Stimulated activated CD4-positive, alpha-beta T cell treated with anti-CD3 and anti-CD28 coated beads, TNF-alpha, amount 100 ng/mL, for 48 hours (primary cell): ENCODE measurements around the gene RAB40C.

Experiments
- DNase-seq, 3 donors: peaks; one replicate each; pipeline ENCODE4 v3.0.0-alpha.2; 2020; ENCODE audit warnings: low read depth in 3 of 3

RAB40C gene

GRCh38 chr16:575354-576196, 14.3 kb upstream of the RAB40C start:
- DNase-seq = no peak

- no peak for DNase-seq
Measured at GRCh38 chr16:576197-576822, 13.6 kb upstream of the RAB40C start.

DNA sequence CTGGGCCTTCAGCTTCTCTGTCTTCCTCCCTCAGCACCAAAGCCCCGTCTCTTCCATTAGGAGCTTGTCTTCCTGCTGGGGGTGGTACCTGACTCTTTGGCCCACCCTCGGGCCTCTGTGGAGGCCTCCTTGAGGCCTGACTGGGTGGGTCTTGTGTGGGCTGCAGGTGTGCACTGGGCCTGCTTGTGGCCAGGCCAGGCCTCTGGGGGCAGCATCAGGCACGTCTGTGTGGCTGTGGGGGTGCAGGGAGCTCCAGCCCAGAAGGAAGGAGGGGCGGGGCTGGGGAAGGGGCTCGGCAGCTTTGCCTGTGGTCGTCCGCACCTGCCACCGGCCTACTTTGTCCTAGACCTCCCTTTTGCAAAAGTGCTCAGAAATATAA, 13.1 kb upstream of the RAB40C start:
- no peak for DNase-seq

GRCh38 chr16:577796-578195, 12.1 kb upstream of the RAB40C start:
- no peak for DNase-seq

DNA sequence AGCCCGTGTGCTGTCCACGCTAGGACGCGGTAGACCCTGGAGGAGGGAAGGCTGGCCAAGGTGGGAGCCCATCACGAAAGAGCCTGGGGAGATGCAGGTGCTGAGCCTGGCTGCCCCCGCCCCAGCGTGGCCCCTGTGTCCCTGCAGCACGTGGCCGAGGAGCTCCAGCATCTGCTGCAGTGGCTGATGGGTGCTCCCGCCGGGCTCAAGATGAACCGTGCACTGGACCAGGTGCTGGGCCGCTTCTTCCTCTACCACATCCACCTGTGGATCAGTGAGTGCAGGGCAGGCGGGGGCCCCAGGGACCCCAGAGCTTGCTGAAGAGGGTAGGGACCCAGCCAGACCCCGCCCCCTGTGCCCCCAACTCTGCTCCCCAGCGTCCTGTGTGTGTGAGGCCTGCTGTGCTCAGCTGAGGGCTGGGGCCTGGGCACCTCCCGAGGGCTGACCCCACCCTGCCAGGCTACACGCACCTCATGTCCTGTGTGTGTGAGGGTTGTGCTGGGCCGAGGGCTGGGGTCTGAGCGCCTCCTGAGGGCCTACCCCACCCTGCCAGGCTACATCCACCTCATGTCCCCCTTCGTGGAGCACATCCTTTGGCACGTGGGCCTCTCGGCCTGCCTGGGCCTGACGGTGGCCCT, 11.5 kb upstream of the RAB40C start:
- no peak for DNase-seq

DNA sequence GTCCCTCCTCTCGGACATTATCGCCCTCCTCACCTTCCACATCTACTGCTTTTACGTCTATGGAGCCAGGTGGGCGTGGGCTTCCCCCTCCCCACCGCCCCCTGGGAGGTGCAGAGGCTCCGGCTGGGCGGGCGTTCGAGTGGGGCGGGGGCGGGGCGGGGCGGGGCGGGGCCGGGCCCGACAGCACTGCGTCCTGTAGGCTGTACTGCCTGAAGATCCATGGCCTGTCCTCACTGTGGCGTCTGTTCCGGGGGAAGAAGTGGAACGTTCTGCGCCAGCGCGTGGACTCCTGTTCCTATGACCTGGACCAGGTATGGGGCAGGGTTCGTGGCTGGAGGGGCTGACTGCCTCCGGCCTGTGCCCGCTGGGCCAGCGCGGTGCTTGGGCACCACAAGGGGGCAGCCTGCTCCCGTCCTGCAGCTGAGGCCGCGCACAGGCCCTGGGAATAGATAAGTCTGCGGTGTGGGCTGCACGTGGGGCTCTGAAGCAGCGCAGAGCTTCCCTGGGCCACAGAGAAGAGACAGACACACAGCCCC, 10.9 kb upstream of the RAB40C start:
- peak in 2 of 3 donors; percentile 49 to 50 for DNase-seq

DNA sequence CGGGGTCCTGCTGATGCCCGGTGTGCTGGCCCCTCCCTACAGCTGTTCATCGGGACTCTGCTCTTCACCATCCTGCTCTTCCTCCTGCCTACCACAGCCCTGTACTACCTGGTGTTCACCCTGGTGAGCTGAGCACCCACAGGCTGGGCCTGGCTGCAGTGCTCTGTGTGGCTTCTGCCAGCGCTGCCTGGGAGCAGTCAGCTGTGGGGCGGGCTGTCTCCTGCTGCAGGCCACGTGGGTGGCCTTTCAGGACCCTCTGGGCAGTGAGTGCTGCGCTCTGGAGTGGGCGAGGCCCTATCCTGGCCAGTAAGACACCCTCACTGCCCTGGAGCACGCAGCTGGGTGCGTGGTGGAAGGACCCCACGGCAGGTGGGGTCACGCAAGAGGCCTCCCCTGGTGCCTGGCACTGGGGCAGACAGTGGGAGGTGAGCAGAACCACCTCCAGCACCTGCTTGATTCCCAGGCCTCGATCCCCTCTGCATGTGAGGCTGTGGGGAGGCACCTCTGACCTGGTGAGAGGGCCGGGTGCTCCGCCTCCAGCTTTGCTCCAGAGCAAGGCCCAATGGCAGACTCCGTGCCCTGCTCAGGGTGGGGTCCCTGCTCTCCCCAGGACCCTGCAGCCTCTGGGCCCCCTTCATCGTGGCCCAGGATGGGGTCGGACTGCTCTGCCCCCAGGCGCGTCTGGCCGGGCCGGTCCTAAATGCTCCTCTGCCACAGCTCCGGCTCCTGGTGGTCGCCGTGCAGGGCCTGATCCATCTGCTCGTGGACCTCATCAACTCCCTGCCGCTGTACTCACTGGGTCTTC, 9.5 kb upstream of the RAB40C start:
- DNase-seq = no peak

DNA sequence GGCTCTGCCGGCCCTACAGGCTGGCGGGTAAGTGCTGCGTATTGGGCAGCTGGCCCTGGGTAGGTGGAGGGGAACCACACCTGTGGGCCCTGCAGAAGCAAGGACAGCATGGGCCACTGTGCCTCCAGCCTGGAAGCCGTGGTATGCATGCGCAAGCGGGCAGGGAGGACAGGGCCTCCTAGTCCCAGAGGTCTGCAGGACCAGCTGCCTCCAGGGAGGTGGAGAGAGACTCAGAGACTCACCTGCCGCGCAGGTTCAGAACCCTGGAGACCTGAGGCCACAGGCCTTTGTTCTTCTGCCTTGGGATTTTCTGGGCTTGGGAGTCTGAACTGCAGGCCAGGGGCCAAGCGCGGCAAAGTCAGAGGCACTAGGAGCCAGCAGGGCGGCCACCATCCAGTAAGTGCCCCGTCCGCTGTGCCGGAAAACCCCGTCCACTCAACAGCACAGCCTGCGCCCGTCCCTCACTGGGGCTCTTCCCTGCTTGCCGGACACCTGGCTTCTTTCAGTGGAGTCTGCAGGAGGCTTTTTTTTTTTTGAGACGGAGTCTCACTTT, 8.8 kb upstream of the RAB40C start:
- DNase-seq = no peak

GRCh38 chr16:582218-582613, 7.7 kb upstream of the RAB40C start:
- DNase-seq = no peak

- no peak for DNase-seq
Measured at GRCh38 chr16:582614-583331, 7.1 kb upstream of the RAB40C start.

DNA sequence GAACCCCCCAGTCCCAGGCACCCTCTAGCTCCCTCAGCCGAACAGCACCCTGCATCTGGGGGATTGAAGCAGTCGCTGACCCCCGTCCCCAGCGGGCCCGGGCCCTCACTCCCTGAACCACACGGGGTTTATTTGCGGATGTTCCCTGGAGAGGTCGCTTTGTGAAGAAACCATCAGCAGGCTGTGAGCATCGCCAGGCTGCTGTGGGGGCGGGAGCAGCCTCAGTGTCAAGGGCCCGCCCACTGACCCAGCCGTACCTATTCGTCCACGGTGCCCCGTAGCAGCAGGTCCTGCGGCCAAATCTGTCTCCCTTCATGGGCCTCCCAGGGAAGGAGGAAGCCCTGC, 6.4 kb upstream of the RAB40C start:
- DNase-seq = no peak

DNA sequence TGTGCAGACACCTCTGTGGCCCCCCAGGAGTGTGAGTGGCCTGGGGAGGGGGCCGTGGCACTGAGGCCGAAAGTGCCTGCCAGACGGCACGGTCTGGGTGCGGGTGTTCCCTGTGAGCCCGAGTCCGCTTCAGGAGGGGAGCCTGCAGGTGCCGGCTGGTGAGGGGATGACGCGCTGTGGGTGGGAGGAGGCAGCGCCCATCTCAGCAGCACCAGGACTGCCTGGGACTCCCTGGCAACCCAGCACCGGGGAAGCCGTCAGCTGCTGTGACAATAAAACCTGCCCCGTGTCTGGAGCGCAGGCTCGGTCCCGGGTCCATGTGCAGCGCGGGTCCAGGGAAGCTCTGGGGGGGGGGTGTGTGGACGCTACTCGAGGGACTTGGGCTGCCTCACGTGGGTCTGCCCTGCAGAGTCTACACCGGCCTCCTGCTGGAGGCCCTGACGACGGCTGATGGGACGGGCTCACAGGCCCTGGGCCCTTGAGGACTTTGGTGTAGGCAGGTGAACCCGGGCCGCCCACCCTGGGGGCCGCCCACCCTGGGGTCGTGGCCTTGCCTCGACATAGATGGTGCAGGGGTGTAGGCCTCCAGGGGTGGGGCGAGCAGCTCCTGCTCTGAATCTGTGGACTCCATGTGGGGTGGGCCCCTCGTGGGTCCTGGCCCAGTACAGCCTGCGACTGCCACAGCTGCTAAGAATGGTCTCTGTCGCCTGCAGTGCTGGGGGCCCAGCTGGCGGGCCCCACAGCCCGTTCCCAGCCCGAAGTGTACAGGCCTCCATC, 5.9 kb upstream of the RAB40C start:
- DNase-seq = no peak

DNA sequence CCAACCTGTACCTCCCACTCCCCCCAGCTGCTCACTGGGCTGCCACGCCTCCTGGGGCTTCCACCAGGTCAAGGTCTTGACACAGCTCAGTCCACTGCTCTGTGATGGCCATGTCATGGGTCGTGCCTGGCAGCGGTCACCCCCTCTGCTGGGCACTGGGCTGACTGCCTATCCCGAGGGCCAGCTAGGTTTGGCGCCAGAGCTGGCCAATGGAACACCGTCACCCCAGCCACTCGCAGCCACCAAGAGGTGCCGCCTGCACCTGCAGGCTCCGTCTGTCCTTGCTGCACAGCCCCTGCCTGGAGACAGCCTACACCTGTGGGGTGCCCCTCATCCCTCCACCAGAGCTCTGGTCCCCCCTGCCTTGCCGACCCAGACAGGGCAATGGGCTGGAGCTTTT, 4.5 kb upstream of the RAB40C start:
- DNase-seq = no peak

GRCh38 chr16:586047-586644, 3.7 kb upstream of the RAB40C start:
- no peak for DNase-seq

- DNase-seq = no peak
Measured at GRCh38 chr16:586645-587590, 2.9 kb upstream of the RAB40C start.

DNA sequence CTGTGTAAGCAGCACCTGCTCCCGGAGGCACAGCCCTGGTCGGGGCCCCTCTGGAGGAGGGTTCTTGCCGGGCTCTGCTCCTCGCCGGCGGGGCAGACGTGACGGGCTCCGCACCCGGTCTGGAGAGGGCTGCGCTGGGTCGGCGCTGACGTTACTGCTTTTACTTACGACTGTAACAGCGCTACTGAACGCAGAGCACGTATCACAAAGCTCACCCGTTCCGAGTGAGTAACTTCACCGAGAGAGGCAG, 1.3 kb upstream of the RAB40C start:
- DNase-seq = peak; percentile 39 to 57 (median 55)

DNA sequence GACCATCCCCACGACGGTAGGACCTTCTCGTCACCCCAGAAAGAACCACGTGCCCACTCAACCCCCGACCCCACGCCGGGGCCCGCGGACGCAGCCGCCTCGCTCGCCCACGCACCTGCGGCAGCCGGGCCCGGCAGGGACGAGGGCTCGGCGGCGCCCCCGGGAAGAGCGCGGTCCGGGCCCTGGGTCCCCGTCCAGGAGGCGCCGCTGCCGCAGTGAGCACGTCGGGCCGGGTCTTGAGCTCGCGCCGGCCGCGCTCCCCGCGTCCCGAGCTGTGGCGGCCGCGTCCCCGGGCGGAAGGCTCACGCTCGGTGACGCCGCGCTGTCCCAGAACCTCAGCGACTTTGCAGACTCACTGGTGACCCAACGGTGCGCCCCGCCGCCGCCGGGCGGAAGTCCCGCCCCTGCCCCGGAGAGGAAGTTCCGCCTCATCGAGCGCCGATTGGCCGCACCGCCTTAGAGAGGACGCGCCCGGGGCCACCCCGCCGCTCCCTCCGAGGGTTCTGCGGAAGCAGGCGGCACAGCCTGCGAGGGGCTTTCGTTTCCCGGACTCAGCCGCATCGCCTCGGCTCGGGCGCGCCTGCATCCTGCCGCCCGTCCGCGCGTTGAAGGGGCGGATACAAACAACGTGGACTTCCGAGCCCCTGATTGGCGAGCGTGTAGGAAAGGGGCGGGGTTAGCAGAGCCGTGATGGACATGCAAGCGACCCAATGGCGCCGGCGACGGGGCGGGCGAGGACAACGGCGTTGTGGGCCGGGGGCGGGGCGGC, 793 bp upstream of the RAB40C start:
- DNase-seq = peak; percentile 95 to 96 (median 96)

DNA sequence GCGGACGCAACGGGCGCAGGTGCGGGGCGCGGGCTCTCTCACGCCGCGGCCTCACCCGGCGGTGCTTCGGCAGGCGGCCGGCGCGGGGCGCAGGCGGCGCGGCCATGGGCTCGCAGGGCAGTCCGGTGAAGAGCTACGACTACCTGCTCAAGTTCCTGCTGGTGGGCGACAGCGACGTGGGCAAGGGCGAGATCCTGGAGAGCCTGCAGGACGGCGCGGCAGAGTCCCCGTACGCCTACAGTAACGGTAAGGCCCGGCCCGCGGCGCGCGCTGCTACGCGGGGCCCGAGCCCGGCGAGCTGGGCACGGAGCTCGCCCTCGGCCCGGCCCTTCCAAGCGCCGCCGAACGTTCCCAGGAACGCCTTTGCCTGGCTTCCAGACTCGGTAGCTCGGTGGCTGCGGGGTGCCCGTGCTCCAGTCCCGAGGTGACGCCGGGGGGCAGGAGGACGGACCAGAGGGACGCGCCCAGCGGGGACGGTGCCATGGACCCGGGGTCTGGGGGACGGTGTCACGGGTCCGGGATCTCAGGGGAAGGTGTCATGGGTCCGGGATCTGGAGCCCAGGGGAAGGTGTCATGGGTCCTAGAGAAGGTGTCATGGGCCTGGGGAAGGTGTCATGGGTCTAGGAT, 435 bp downstream of the RAB40C start:
- no peak for DNase-seq
